WERI-Rb-1 (cell line): ENCODE measurements around the gene HDLBP.
A peak's percentile ranks its signal among the peaks of the same experiment; 100 is the strongest.

Experiments used
- DNase-seq: peaks from one replicate; pipeline ENCODE4 v3.0.0-alpha.2; 2020
- H3K27ac ChIP-seq: fragments of 250-450 bp; sonication (Bioruptor Pico); 2 replicates; pipeline ENCODE4 v1.5.1; 2020; ENCODE audit warnings: mild to moderate bottlenecking, moderate library complexity
- H3K27me3 ChIP-seq: fragments of 250-450 bp; sonication (Bioruptor Pico); 2 replicates; pipeline ENCODE4 v1.5.1; 2021; ENCODE audit warnings: mild to moderate bottlenecking, low read depth, moderate library complexity; ENCODE audit not compliant: insufficient read depth, severe bottlenecking
- H3K36me3 ChIP-seq: fragments of 250-450 bp; sonication (Bioruptor Pico); 2 replicates; pipeline ENCODE4 v1.5.1; 2020; ENCODE audit warnings: mild to moderate bottlenecking, moderate library complexity
- H3K4me3 ChIP-seq: 2 replicates; pipeline ENCODE4 v1.5.1; 2011; ENCODE audit warnings: low read depth, mild to moderate bottlenecking, control low read depth, low read length
- H3K9me3 ChIP-seq: fragments of 250-450 bp; sonication (Bioruptor Pico); 2 replicates; pipeline ENCODE4 v1.5.1; 2021; ENCODE audit warnings: mild to moderate bottlenecking, moderate library complexity; ENCODE audit not compliant: severe bottlenecking
- CTCF ChIP-seq: IDR thresholded peaks from 2 replicates; pipeline ENCODE4 v1.5.1; 2011; ENCODE audit warnings: low read depth, mild to moderate bottlenecking, control low read depth, inconsistent platforms, low read length

HDLBP gene

GRCh38 chr2:241356871-241357260 lies 41.4 kb upstream of the HDLBP start:
- peaks cover 24% of the 10 kb centered on the region for H3K36me3 ChIP-seq
- no peak for DNase-seq
- H3K4me3 ChIP-seq, result peak overlapping the region; percentile 69
- H3K27me3 ChIP-seq, result no peaks in the 10 kb centered on the region
- H3K27ac ChIP-seq, result peak overlapping the region; percentile 90
- H3K9me3 ChIP-seq, result no peaks in the 10 kb centered on the region
- TF ChIP-seq CTCF, result no peak

GRCh38 chr2:241355983-241356870 lies 40.8 kb upstream of the HDLBP start, which contains the start of gene FARP2:
TSS of gene FARP2 (plus strand) at chr2:241356285. CDS start at chr2:241373108, 16,823 bp downstream.
- H3K4me3 ChIP-seq, result peak within 1 kb of the TSS; percentile 69
- H3K36me3 ChIP-seq, result peaks cover 30% of the 10 kb centered on the region
- DNase-seq, result peak; percentile 99
- H3K9me3 ChIP-seq, result no peaks in the 10 kb centered on the region
- no peaks in the 10 kb centered on the region for H3K27me3 ChIP-seq
- H3K27ac ChIP-seq, result peak within 1 kb of the TSS; percentile 90
- no peak for TF ChIP-seq CTCF

- H3K27me3 ChIP-seq, result no peaks in the 10 kb centered on the region
- peaks cover 43% of the 10 kb centered on the region for H3K36me3 ChIP-seq
- no peak for TF ChIP-seq CTCF
- no peak overlapping the region for H3K4me3 ChIP-seq
- H3K27ac ChIP-seq, result no peak overlapping the region
- H3K9me3 ChIP-seq, result no peaks in the 10 kb centered on the region
- peak; percentile 58 for DNase-seq
Observed at GRCh38 chr2:241354668-241355658, 39.5 kb upstream of the HDLBP start.

GRCh38 chr2:241352227-241352626 lies 36.8 kb upstream of the HDLBP start:
- H3K27me3 ChIP-seq, result no peaks in the 10 kb centered on the region
- no peak for DNase-seq
- H3K27ac ChIP-seq, result no peak overlapping the region
- no peak for TF ChIP-seq CTCF
- H3K9me3 ChIP-seq, result no peaks in the 10 kb centered on the region
- no peak overlapping the region for H3K4me3 ChIP-seq
- peaks cover 66% of the 10 kb centered on the region for H3K36me3 ChIP-seq

- Histone ChIP-seq H3K36me3 (peaks cover 72% of the 10 kb centered on the region), H3K27me3 (no peaks in the 10 kb centered on the region), H3K4me3 (no peak overlapping the region), H3K27ac (no peak overlapping the region), H3K9me3 (no peaks in the 10 kb centered on the region)
- TF ChIP-seq CTCF, result no peak
- no peak for DNase-seq
Observed at GRCh38 chr2:241351640-241352031, 36.2 kb upstream of the HDLBP start.
